Keratinocyte (primary cell): ENCODE measurements around the gene NXPH4. TPM values are rescaled to one million over a fixed set of nuclear protein-coding genes. Genes with fewer than 3 reads are reported as not detected.

ENCODE experiments used
- DNase-seq: peaks from one replicate; pipeline ENCODE4 v3.0.0-alpha.2; 2011; ENCODE audit warnings: low read depth, missing footprints, low spot score
- FAIRE-seq: peaks from 2 replicates; lab custom pipeline; 2011; peaks lifted over from hg19 to GRCh38; lab: Jason Lieb, UNC
- H2AFZ ChIP-seq: 2 replicates; pipeline ENCODE4 v1.6.0; 2012; ENCODE audit warnings: low read length, control low read depth, inconsistent platforms; ENCODE audit not compliant: control insufficient read depth
- H3K27ac ChIP-seq: 2 replicates; pipeline ENCODE4 v1.5.1; 2011; ENCODE audit warnings: low read length; ENCODE audit not compliant: control insufficient read depth, insufficient read depth
- H3K27me3 ChIP-seq: 3 replicates; pipeline ENCODE4 v1.6.0; 2011; ENCODE audit warnings: low read length; ENCODE audit not compliant: control insufficient read depth, insufficient read depth; ENCODE audit errors: extremely low read depth
- H3K36me3 ChIP-seq, 2 experiments: 2 replicates in 1 of 2; 3 replicates in 1 of 2; pipeline ENCODE4 v1.5.1; 2011; ENCODE audit warnings: low read length in 2 of 2, mild to moderate bottlenecking in 1 of 2; ENCODE audit not compliant: control insufficient read depth in 2 of 2, insufficient read depth in 2 of 2; ENCODE audit errors: extremely low read depth in 1 of 2
- H3K4me1 ChIP-seq: 3 replicates; pipeline ENCODE4 v1.5.1; 2011; ENCODE audit warnings: low read length; ENCODE audit not compliant: control insufficient read depth, insufficient read depth; ENCODE audit errors: extremely low read depth
- H3K4me2 ChIP-seq: 3 replicates; pipeline ENCODE4 v1.6.0; 2011; ENCODE audit warnings: low read depth, low read length; ENCODE audit not compliant: control insufficient read depth, insufficient read depth; ENCODE audit errors: extremely low read depth
- H3K4me3 ChIP-seq, 3 experiments: fragments of 200-600 bp in 1 of 3; sonication (generic) in 1 of 3; 2 replicates in 2 of 3; 3 replicates in 1 of 3; pipeline ENCODE4 v1.5.1; 2011 to 2016; ENCODE audit warnings: low read length in 3 of 3, mild to moderate bottlenecking in 3 of 3, control low read depth in 2 of 3, inconsistent platforms in 1 of 3, low read depth in 1 of 3, mixed read lengths in 1 of 3, mixed run types in 1 of 3, moderate library complexity in 1 of 3; ENCODE audit not compliant: control insufficient read depth in 2 of 3, insufficient read depth in 2 of 3; ENCODE audit errors: extremely low read depth in 1 of 3
- H3K79me2 ChIP-seq: 2 replicates; pipeline ENCODE4 v1.6.0; 2012; ENCODE audit warnings: low read length; ENCODE audit not compliant: control insufficient read depth, insufficient read depth
- H3K9ac ChIP-seq: 3 replicates; pipeline ENCODE4 v1.6.0; 2011; ENCODE audit warnings: low read length; ENCODE audit not compliant: control insufficient read depth, insufficient read depth; ENCODE audit errors: extremely low read depth
- H3K9me1 ChIP-seq: 3 replicates; pipeline ENCODE4 v1.6.0; 2011; ENCODE audit warnings: low read length; ENCODE audit not compliant: control insufficient read depth, insufficient read depth; ENCODE audit errors: extremely low read depth
- H3K9me3 ChIP-seq: 2 replicates; pipeline ENCODE4 v1.5.1; 2012; ENCODE audit warnings: low read depth, low read length; ENCODE audit not compliant: control insufficient read depth
- H4K20me1 ChIP-seq: 3 replicates; pipeline ENCODE4 v1.6.0; 2011; ENCODE audit warnings: low read length; ENCODE audit not compliant: control insufficient read depth, insufficient read depth; ENCODE audit errors: extremely low read depth
- CTCF ChIP-seq, 3 experiments: IDR thresholded peaks in 1 of 3; conservative IDR thresholded peaks in 1 of 3; optimal IDR thresholded peaks in 1 of 3; 2 replicates in 2 of 3; 3 replicates in 1 of 3; pipeline versions ENCODE3 to v1.5.1; 2011; ENCODE audit warnings: low read length in 3 of 3, mild to moderate bottlenecking in 3 of 3, moderate library complexity in 2 of 3, control low read depth in 1 of 3, inconsistent platforms in 1 of 3; ENCODE audit not compliant: insufficient read depth in 2 of 3; ENCODE audit errors: extremely low read depth in 1 of 3
- EZH2 ChIP-seq: IDR thresholded peaks from one replicate; pipeline ENCODE4 v1.6.1; 2012; ENCODE audit warnings: inconsistent platforms, mild to moderate bottlenecking, low read length, moderate library complexity
- dilution Hi-C: fragments of 300-500 bp; cut with MboI; formaldehyde crosslinking; loops from one replicate; pipeline ENCODE4 v1.7.0; 2020; ENCODE audit warnings: low sequenced_read_pairs; ENCODE audit not compliant: extremely low pct_ligation_motif_present
- polyA plus RNA-seq, 5 experiments: library from polyadenylated mRNA; depleted of rRNA in 3 of 5; stranded (reverse) in 3 of 5; stranded (forward) in 1 of 5; unstranded in 1 of 5; fragments of >200 nt; gene quantifications; 1 replicate in 1 of 5; 2 replicates in 3 of 5; 3 replicates in 1 of 5; pipeline versions ENCODE4 v1.2.1 to v1.2.3, GENCODE V29; 2011 to 2012; ENCODE audit warnings: missing spikeins in 2 of 5, low read depth in 1 of 5, low replicate concordance in 1 of 5

Gene NXPH4
- polyA plus RNA-seq, 1 donor (not counting 4 experiments of a cell fraction or from before 2014, with no cell fraction given), result 0.97 TPM

GRCh38 chr12:57210461-57210860, 6.1 kb upstream of the NXPH4 start:
- DNase-seq, result no peak

GRCh38 chr12:57210926-57211692, 5.5 kb upstream of the NXPH4 start:
- H3K9ac ChIP-seq, result no peak overlapping the region
- H3K4me2 ChIP-seq, result no peak overlapping the region
- FAIRE-seq, result no peak
- no peak overlapping the region for H3K27ac ChIP-seq
- no peak overlapping the region for H3K4me3 ChIP-seq
- no peak for TF ChIP-seq CTCF (optimal IDR thresholded peaks at IDR 0.05 in 1 of 3, IDR thresholded peaks at IDR 0.05 in 1 of 3, conservative IDR thresholded peaks at IDR 0.05 in 1 of 3; ENCODE audit: extremely low read depth in 1 of 3, insufficient read depth in 2 of 3, low read length in 3 of 3)
- TF ChIP-seq EZH2, result no peak
- no peak for DNase-seq
- peaks cover 0 to 13% of the 10 kb centered on the region in 2 experiments for H3K36me3 ChIP-seq
- H4K20me1 ChIP-seq, result no peaks in the 10 kb centered on the region
- no peaks in the 10 kb centered on the region for H3K9me3 ChIP-seq
- H3K9me1 ChIP-seq, result no peaks in the 10 kb centered on the region
- dilution Hi-C loops, result no loop called here
- H3K4me1 ChIP-seq, result peaks cover 17% of the 10 kb centered on the region
- H3K27me3 ChIP-seq, result peaks cover 16% of the 10 kb centered on the region
- H3K79me2 ChIP-seq, result no peaks in the 10 kb centered on the region
- no peak overlapping the region for H2AFZ ChIP-seq

More at GRCh38 chr12:57210461-57210860, 6.1 kb upstream of the NXPH4 start:
- H3K9me3 ChIP-seq, result no peaks in the 10 kb centered on the region
- H3K4me3 ChIP-seq, result no peak overlapping the region
- no peaks in the 10 kb centered on the region for H3K79me2 ChIP-seq
- H3K27me3 ChIP-seq, result peaks cover 10% of the 10 kb centered on the region
- peaks cover 12% of the 10 kb centered on the region for H3K4me1 ChIP-seq
- H3K36me3 ChIP-seq, result peaks cover 0 to 17% of the 10 kb centered on the region in 2 experiments
- FAIRE-seq, result no peak
- no peak overlapping the region for H2AFZ ChIP-seq
- no peak overlapping the region for H3K27ac ChIP-seq
- no peak overlapping the region for H3K9ac ChIP-seq
- TF ChIP-seq EZH2 (no peak), CTCF (optimal IDR thresholded peaks at IDR 0.05 in 1 of 3, IDR thresholded peaks at IDR 0.05 in 1 of 3, conservative IDR thresholded peaks at IDR 0.05 in 1 of 3; ENCODE audit: extremely low read depth in 1 of 3, insufficient read depth in 2 of 3, low read length in 3 of 3) (no peak)
- dilution Hi-C loops, result no loop called here
- H3K4me2 ChIP-seq, result no peak overlapping the region
- no peaks in the 10 kb centered on the region for H4K20me1 ChIP-seq
- H3K9me1 ChIP-seq, result no peaks in the 10 kb centered on the region
